H9 (cell line): ENCODE results near the gene NAA16. TPM values are rescaled to one million over a fixed set of nuclear protein-coding genes. Genes with fewer than 3 reads are reported as not detected.

Experiments used
- DNase-seq: peaks from one replicate; pipeline ENCODE4 v3.0.0-alpha.2; 2017
- H2AFZ ChIP-seq: one replicate; pipeline ENCODE4 v1.6.1; 2013; ENCODE audit warnings: mild to moderate bottlenecking, low read length, control low read depth, moderate library complexity
- H2AK5ac ChIP-seq: 2 replicates; pipeline ENCODE4 v1.6.1; 2013; ENCODE audit warnings: low read length, control low read depth, mixed read lengths; ENCODE audit not compliant: insufficient read length
- H2BK120ac ChIP-seq: one replicate; pipeline ENCODE4 v1.6.1; 2013; ENCODE audit warnings: low read depth, mild to moderate bottlenecking, low read length, control low read depth, inconsistent platforms; ENCODE audit not compliant: poor library complexity, severe bottlenecking
- H2BK12ac ChIP-seq: 2 replicates; pipeline ENCODE4 v1.6.1; 2013; ENCODE audit warnings: low read length, control low read depth, mixed read lengths, low read depth; ENCODE audit not compliant: insufficient read length
- H2BK15ac ChIP-seq: 2 replicates; pipeline ENCODE4 v1.6.1; 2013; ENCODE audit warnings: low read depth, low read length, control low read depth
- H2BK20ac ChIP-seq: one replicate; pipeline ENCODE4 v1.6.1; 2013; ENCODE audit warnings: low read depth, mild to moderate bottlenecking, low read length, control low read depth, inconsistent platforms; ENCODE audit not compliant: poor library complexity, severe bottlenecking
- H2BK5ac ChIP-seq: 2 replicates; pipeline ENCODE4 v1.6.1; 2013; ENCODE audit warnings: low read length, control low read depth, mixed read lengths; ENCODE audit not compliant: insufficient read length
- H3K14ac ChIP-seq: 2 replicates; pipeline ENCODE4 v1.6.1; 2013; ENCODE audit warnings: low read length, control low read depth; ENCODE audit not compliant: insufficient read depth
- H3K18ac ChIP-seq: 2 replicates; pipeline ENCODE4 v1.6.1; 2013; ENCODE audit warnings: low read depth, mild to moderate bottlenecking, mixed read lengths, low read length, control low read depth; ENCODE audit not compliant: insufficient read length
- H3K23ac ChIP-seq: 2 replicates; pipeline ENCODE4 v1.6.1; 2013; ENCODE audit warnings: low read length, control low read depth, mixed read lengths, low read depth; ENCODE audit not compliant: insufficient read length
- H3K23me2 ChIP-seq: 2 replicates; pipeline ENCODE4 v1.6.1; 2013; ENCODE audit warnings: low read depth, mild to moderate bottlenecking, mixed read lengths, low read length, control low read depth; ENCODE audit not compliant: insufficient read length, poor library complexity, severe bottlenecking
- H3K27ac ChIP-seq: 2 replicates; pipeline ENCODE4 v1.5.1; 2013; ENCODE audit warnings: low read length, control low read depth, mixed read lengths, low read depth; ENCODE audit not compliant: insufficient read length
- H3K27me3 ChIP-seq: 2 replicates; pipeline ENCODE4 v1.6.1; 2013; ENCODE audit warnings: low read length, control low read depth, inconsistent platforms; ENCODE audit not compliant: insufficient read depth
- H3K4ac ChIP-seq: 2 replicates; pipeline ENCODE4 v1.6.1; 2013; ENCODE audit warnings: low read depth, mild to moderate bottlenecking, control low read depth, inconsistent platforms, low read length, moderate library complexity
- H3K4me1 ChIP-seq: 2 replicates; pipeline ENCODE4 v1.6.1; 2013; ENCODE audit warnings: low read length, control low read depth, inconsistent platforms; ENCODE audit not compliant: insufficient read depth
- H3K4me2 ChIP-seq: 2 replicates; pipeline ENCODE4 v1.6.1; 2013; ENCODE audit warnings: low read length, control low read depth, mixed read lengths; ENCODE audit not compliant: insufficient read length, insufficient read depth
- H3K56ac ChIP-seq: 2 replicates; pipeline ENCODE4 v1.6.1; 2013; ENCODE audit warnings: low read depth, mild to moderate bottlenecking, mixed read lengths, low read length, control low read depth; ENCODE audit not compliant: insufficient read length
- H3K79me1 ChIP-seq: 2 replicates; pipeline ENCODE4 v1.6.1; 2013; ENCODE audit warnings: low read depth, mild to moderate bottlenecking, moderate library complexity, low read length, control low read depth, inconsistent platforms; ENCODE audit not compliant: insufficient read depth, poor library complexity, severe bottlenecking
- H3K79me2 ChIP-seq: 2 replicates; pipeline ENCODE4 v1.6.1; 2013; ENCODE audit warnings: low read length, control low read depth, inconsistent platforms; ENCODE audit not compliant: insufficient read depth
- H3K9ac ChIP-seq: 2 replicates; pipeline ENCODE4 v1.6.1; 2013; ENCODE audit warnings: low read length, control low read depth, mixed read lengths; ENCODE audit not compliant: insufficient read length; ENCODE audit errors: extremely low read depth
- H3K9me3 ChIP-seq: one replicate; pipeline ENCODE4 v1.6.1; 2013; ENCODE audit warnings: low read depth, low read length, inconsistent platforms; ENCODE audit not compliant: control insufficient read depth
- H3T11ph ChIP-seq: one replicate; pipeline ENCODE4 v1.6.1; 2013; ENCODE audit warnings: mild to moderate bottlenecking, low read length, control low read depth, inconsistent platforms
- H4K20me1 ChIP-seq: one replicate; pipeline ENCODE4 v1.6.1; 2013; ENCODE audit not compliant: control insufficient read depth, insufficient read length, insufficient read depth
- H4K5ac ChIP-seq: 2 replicates; pipeline ENCODE4 v1.6.1; 2013; ENCODE audit warnings: low read depth, mild to moderate bottlenecking, mixed read lengths, low read length, control low read depth; ENCODE audit not compliant: insufficient read length
- H4K8ac ChIP-seq: replicated peaks from 2 replicates; pipeline ENCODE4 v1.6.1; 2013; ENCODE audit warnings: low read length, control low read depth, mixed read lengths, low read depth; ENCODE audit not compliant: insufficient read length
- H4K91ac ChIP-seq: 2 replicates; pipeline ENCODE4 v1.6.1; 2013; ENCODE audit warnings: low read depth, mild to moderate bottlenecking, moderate library complexity, mixed read lengths, low read length, control low read depth; ENCODE audit not compliant: insufficient read length
- H3K27ac Mint-ChIP-seq, 3 experiments: 2 replicates in 2 of 3; 3 replicates in 1 of 3; pipeline ENCODE4 v1.8.0; 2020 to 2021; ENCODE audit warnings: mixed read lengths in 3 of 3, mild to moderate bottlenecking in 1 of 3, moderate library complexity in 1 of 3
- H3K27me3 Mint-ChIP-seq: 2 replicates; pipeline ENCODE4 v1.8.0; 2021; ENCODE audit warnings: low read depth, mild to moderate bottlenecking, moderate library complexity, mixed read lengths
- H3K36me3 Mint-ChIP-seq, 3 experiments: 2 replicates in 2 of 3; 3 replicates in 1 of 3; pipeline ENCODE4 v1.8.0; 2020 to 2021; ENCODE audit warnings: low read depth in 3 of 3, mixed read lengths in 3 of 3; ENCODE audit not compliant: insufficient read depth in 1 of 3
- H3K4me1 Mint-ChIP-seq, 2 experiments: 2 replicates each; pipeline ENCODE4 v1.8.0; 2020; ENCODE audit warnings: mixed read lengths in 2 of 2
- H3K4me3 Mint-ChIP-seq, 2 experiments: 2 replicates in 1 of 2; 3 replicates in 1 of 2; pipeline ENCODE4 v1.8.0; 2020 to 2021; ENCODE audit warnings: mild to moderate bottlenecking in 2 of 2, mixed read lengths in 2 of 2, moderate library complexity in 1 of 2
- H3K9me3 Mint-ChIP-seq, 2 experiments: 2 replicates in 1 of 2; 3 replicates in 1 of 2; pipeline ENCODE4 v1.8.0; 2020; ENCODE audit warnings: mild to moderate bottlenecking in 2 of 2, mixed read lengths in 2 of 2, moderate library complexity in 1 of 2
- CTCF ChIP-seq: fragments of 200-600 bp; sonication (generic); conservative IDR thresholded peaks from 3 replicates; pipeline ENCODE4 v1.8.0; 2021; ENCODE audit warnings: antibody characterized with exemption, mild to moderate bottlenecking
- WGBS: extraction: QIAGEN DNeasy Blood & Tissue Kit; methylation state at CpG from one replicate; pipeline ENCODE4 v1.1.7; 2013; ENCODE audit warnings: missing lambda C conversion rate, low lambda C conversion rate, mixed read lengths; ENCODE audit not compliant: insufficient read length; ENCODE audit errors: extremely low coverage; 5-methylcytosine and 5-hydroxymethylcytosine counted together
- total RNA-seq: library from RNA; stranded (reverse); gene quantifications from 2 replicates; pipeline ENCODE4 v1.2.1, GENCODE V29; 2021

NAA16 gene
- total RNA-seq, 1 experiment from 2014 or later: 37.7 TPM

GRCh38 chr13:41273831-41274441 is 37.1 kb upstream of the NAA16 start:
- Histone ChIP-seq H3K79me1 (no peaks in the 10 kb centered on the region), H3K56ac (no peak overlapping the region), H3K23me2 (no peaks in the 10 kb centered on the region), H3K9ac (no peak overlapping the region), H3K27me3 (no peaks in the 10 kb centered on the region), H3T11ph (no peak overlapping the region), H3K4me1 (peaks cover 5% of the 10 kb centered on the region; the same call in 1 of the 2 replicates), H4K8ac (no peak overlapping the region), H2BK20ac (no peak overlapping the region), H4K5ac (no peak overlapping the region), H2BK15ac (no peak overlapping the region), H3K79me2 (no peaks in the 10 kb centered on the region), H3K9me3 (no peaks in the 10 kb centered on the region), H2BK120ac (no peak overlapping the region), H3K14ac (no peak overlapping the region), H3K27ac (no peak overlapping the region), H3K23ac (no peak overlapping the region), H3K18ac (no peak overlapping the region), H3K4me2 (no peak overlapping the region), H2AK5ac (no peak overlapping the region), H3K4ac (no peak overlapping the region), H4K20me1 (no peaks in the 10 kb centered on the region), H2BK5ac (no peak overlapping the region), H4K91ac (no peak overlapping the region), H2BK12ac (no peak overlapping the region), H2AFZ (no peak overlapping the region)
- no peaks in the 10 kb centered on the region; the same call in 1 of the 2 replicates for H3K27me3 Mint-ChIP-seq
- peaks cover 0 to 12% (median 0%) of the 10 kb centered on the region in 3 experiments; a peak in 5 of 7 replicates for H3K36me3 Mint-ChIP-seq
- no peak for TF ChIP-seq CTCF
- H3K9me3 Mint-ChIP-seq: peaks cover 16 to 22% of the 10 kb centered on the region in 2 experiments
- DNase-seq: no peak
- peaks cover 15 to 24% of the 10 kb centered on the region in 2 experiments for H3K4me1 Mint-ChIP-seq
- H3K4me3 Mint-ChIP-seq: no peak overlapping the region
- WGBS: no CpG with 5 or more reads among the region's 3 CpGs
- H3K27ac Mint-ChIP-seq: no peak overlapping the region
